HEK293 (cell line): Measurements from ENCODE around the gene TCF7L2.

ENCODE experiments used
- FEZF1 ChIP-seq: fragments of 450-650 bp; formaldehyde crosslinking; IDR thresholded peaks from 2 replicates; pipeline ENCODE4 v1.5.1; 2016; ENCODE audit warnings: missing biosample characterization, missing genetic modification characterization
- HOXD13 ChIP-seq: sonication (generic); formaldehyde crosslinking; IDR thresholded peaks from 2 replicates; pipeline ENCODE4 v1.8.0; 2022; ENCODE audit warnings: missing genetic modification reagents, borderline replicate concordance
- MYNN ChIP-seq: fragments of 450-650 bp; formaldehyde crosslinking; IDR thresholded peaks from 2 replicates; pipeline ENCODE4 v1.5.1; 2016; ENCODE audit warnings: missing biosample characterization, missing genetic modification characterization, borderline replicate concordance
- MZF1 ChIP-seq: fragments of 450-650 bp; formaldehyde crosslinking; IDR thresholded peaks from 2 replicates; pipeline ENCODE4 v1.5.1; 2017; ENCODE audit warnings: missing biosample characterization, missing genetic modification characterization, borderline replicate concordance
- SCRT2 ChIP-seq: fragments of 450-650 bp; formaldehyde crosslinking; IDR thresholded peaks from 2 replicates; pipeline ENCODE4 v1.5.1; 2016; ENCODE audit warnings: missing biosample characterization, missing genetic modification characterization
- SP3 ChIP-seq: fragments of 450-650 bp; formaldehyde crosslinking; IDR thresholded peaks from 2 replicates; pipeline ENCODE4 v1.5.1; 2016; ENCODE audit warnings: missing biosample characterization, missing genetic modification characterization
- TCF7L2 ChIP-seq: IDR thresholded peaks from 2 replicates; pipeline ENCODE4 v1.6.1; 2011; ENCODE audit warnings: low read depth, mild to moderate bottlenecking, inconsistent platforms, low read length, moderate library complexity, borderline replicate concordance
- TRIM28 ChIP-seq: IDR thresholded peaks from 2 replicates; pipeline ENCODE4 v1.6.1; 2011; ENCODE audit warnings: low read length, control low read depth, borderline replicate concordance
- YY1 ChIP-seq: fragments of 450-650 bp; formaldehyde crosslinking; IDR thresholded peaks from 2 replicates; pipeline ENCODE4 v1.5.1; 2018; ENCODE audit warnings: missing biosample characterization, missing genetic modification characterization
- ZFHX2 ChIP-seq: fragments of 450-650 bp; formaldehyde crosslinking; conservative IDR thresholded peaks from 2 replicates; pipeline ENCODE4 v1.5.1; 2016; ENCODE audit warnings: missing biosample characterization, missing genetic modification characterization
- ZNF112 ChIP-seq: fragments of 450-650 bp; formaldehyde crosslinking; IDR thresholded peaks from 2 replicates; pipeline ENCODE4 v1.5.0; 2017; ENCODE audit warnings: missing biosample characterization, missing genetic modification characterization
- ZNF146 ChIP-seq: fragments of 450-650 bp; formaldehyde crosslinking; IDR thresholded peaks from 2 replicates; pipeline ENCODE4 v1.5.1; 2016; ENCODE audit warnings: missing biosample characterization, missing genetic modification characterization
- ZNF221 ChIP-seq: fragments of 450-650 bp; formaldehyde crosslinking; IDR thresholded peaks from 2 replicates; pipeline ENCODE4 v1.5.1; 2017; ENCODE audit warnings: missing biosample characterization, missing genetic modification characterization, borderline replicate concordance
- ZNF747 ChIP-seq: fragments of 450-650 bp; formaldehyde crosslinking; IDR thresholded peaks from 2 replicates; pipeline ENCODE4 v1.5.1; 2016; ENCODE audit warnings: missing biosample characterization, missing genetic modification characterization
- ZNF792 ChIP-seq: fragments of 450-650 bp; formaldehyde crosslinking; IDR thresholded peaks from 2 replicates; pipeline ENCODE4 v1.5.1; 2016; ENCODE audit warnings: missing biosample characterization, missing genetic modification characterization
- TF ChIP-seq, protein P1 (sequence below): fragments of 450-650 bp; formaldehyde crosslinking; IDR thresholded peaks from 2 replicates; pipeline ENCODE4 v1.5.1; 2016; ENCODE audit warnings: missing biosample characterization, missing genetic modification characterization, low read depth
- TF ChIP-seq, protein P2 (sequence below): fragments of 450-650 bp; formaldehyde crosslinking; IDR thresholded peaks from 2 replicates; pipeline ENCODE4 v1.5.1; 2016; ENCODE audit warnings: missing biosample characterization, missing genetic modification characterization
- TF ChIP-seq, protein P3 (sequence below): IDR thresholded peaks from 2 replicates; pipeline ENCODE4 v1.6.1; 2011; ENCODE audit warnings: mild to moderate bottlenecking, low read depth, low read length, borderline replicate concordance
- TF ChIP-seq, protein P4 (sequence below): fragments of 450-650 bp; IDR thresholded peaks from 2 replicates; pipeline ENCODE4 v1.5.1; 2018; ENCODE audit warnings: missing biosample characterization, missing genetic modification characterization
- TF ChIP-seq, protein P5 (sequence below): sonication (generic); formaldehyde crosslinking; IDR thresholded peaks from 2 replicates; pipeline ENCODE4 v1.8.1; 2022; ENCODE audit warnings: mild to moderate bottlenecking, moderate library complexity, missing genetic modification reagents
- TF ChIP-seq, protein P6 (sequence below): fragments of 450-650 bp; formaldehyde crosslinking; IDR thresholded peaks from 2 replicates; pipeline ENCODE4 v1.5.1; 2017; ENCODE audit warnings: missing biosample characterization, missing genetic modification characterization
- TF ChIP-seq, protein P7 (sequence below): fragments of 450-650 bp; formaldehyde crosslinking; IDR thresholded peaks from 2 replicates; pipeline ENCODE4 v1.5.1; 2016; ENCODE audit warnings: missing biosample characterization, missing genetic modification characterization
- TF ChIP-seq, protein P8 (sequence below): fragments of 450-650 bp; formaldehyde crosslinking; conservative IDR thresholded peaks from 2 replicates; pipeline ENCODE4 v1.5.1; 2016; ENCODE audit warnings: low read depth, missing biosample characterization, missing genetic modification characterization

Gene TCF7L2

DNA sequence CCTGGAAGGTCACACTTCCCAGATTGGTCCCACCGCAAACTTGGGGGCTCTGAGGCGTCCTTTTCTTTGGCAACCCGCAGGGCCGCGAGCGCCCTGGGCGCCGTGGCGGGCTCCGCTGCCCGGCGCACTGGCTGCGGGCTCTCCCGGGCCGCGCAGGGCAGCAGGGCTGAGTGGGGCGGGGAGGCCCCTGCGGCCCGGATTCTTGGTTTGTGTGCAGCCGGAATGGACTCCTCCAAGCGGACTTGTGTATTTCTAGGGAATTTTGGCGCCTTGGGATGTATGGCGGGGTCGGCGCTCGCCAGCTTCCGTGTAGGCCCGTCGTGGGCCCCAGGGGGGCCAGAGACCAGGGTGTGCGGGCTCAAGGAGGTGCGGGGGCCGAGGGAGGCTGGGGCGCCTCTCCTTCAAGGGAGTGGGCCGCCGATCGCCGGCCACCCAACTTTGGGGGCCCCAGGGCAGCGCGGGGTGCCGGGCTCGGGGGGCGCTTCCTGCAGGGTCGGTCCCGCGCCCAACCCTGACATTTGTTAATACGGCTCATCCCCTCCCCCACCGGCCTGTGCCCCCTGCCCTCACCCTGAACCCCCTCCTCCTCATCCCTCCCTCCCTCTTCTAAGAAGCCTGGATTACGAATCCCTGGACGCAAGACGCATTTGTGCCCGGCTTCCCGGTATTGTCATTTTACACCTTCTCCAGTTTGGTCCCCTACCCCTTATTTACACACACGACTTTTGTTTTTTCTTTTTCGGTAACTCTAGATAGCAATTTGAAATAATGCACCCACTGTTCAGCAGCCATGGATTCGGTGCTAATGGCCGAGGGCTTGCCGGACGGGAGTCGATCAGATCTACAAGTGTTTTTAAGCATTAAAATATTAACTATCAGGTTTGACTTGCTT, 2.5 kb downstream of the TCF7L2 start (continued):
- TF ChIP-seq, protein P1, sequence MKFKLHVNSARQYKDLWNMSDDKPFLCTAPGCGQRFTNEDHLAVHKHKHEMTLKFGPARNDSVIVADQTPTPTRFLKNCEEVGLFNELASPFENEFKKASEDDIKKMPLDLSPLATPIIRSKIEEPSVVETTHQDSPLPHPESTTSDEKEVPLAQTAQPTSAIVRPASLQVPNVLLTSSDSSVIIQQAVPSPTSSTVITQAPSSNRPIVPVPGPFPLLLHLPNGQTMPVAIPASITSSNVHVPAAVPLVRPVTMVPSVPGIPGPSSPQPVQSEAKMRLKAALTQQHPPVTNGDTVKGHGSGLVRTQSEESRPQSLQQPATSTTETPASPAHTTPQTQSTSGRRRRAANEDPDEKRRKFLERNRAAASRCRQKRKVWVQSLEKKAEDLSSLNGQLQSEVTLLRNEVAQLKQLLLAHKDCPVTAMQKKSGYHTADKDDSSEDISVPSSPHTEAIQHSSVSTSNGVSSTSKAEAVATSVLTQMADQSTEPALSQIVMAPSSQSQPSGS (tag by site-specific recombination) = no peak
- TF ChIP-seq ZNF792 (tag by site-specific recombination) = no peak
- TF ChIP-seq ZNF112 = no peak
- peak; percentile 76; the same call in 1 of the 2 replicates for TF ChIP-seq SCRT2 (tag by site-specific recombination)
- TF ChIP-seq, protein P2, sequence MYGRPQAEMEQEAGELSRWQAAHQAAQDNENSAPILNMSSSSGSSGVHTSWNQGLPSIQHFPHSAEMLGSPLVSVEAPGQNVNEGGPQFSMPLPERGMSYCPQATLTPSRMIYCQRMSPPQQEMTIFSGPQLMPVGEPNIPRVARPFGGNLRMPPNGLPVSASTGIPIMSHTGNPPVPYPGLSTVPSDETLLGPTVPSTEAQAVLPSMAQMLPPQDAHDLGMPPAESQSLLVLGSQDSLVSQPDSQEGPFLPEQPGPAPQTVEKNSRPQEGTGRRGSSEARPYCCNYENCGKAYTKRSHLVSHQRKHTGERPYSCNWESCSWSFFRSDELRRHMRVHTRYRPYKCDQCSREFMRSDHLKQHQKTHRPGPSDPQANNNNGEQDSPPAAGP (tag by site-specific recombination) = no peak; the same call in 1 of the 2 replicates
- no peak for TF ChIP-seq SP3 (tag by site-specific recombination)
- no peak for TF ChIP-seq MZF1 (tag by site-specific recombination)
- TF ChIP-seq ZNF747 (tag by site-specific recombination) = no peak
- TF ChIP-seq ZFHX2 (tag by site-specific recombination) = peak; percentile 67
- TF ChIP-seq, protein P3, sequence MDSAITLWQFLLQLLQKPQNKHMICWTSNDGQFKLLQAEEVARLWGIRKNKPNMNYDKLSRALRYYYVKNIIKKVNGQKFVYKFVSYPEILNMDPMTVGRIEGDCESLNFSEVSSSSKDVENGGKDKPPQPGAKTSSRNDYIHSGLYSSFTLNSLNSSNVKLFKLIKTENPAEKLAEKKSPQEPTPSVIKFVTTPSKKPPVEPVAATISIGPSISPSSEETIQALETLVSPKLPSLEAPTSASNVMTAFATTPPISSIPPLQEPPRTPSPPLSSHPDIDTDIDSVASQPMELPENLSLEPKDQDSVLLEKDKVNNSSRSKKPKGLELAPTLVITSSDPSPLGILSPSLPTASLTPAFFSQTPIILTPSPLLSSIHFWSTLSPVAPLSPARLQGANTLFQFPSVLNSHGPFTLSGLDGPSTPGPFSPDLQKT = no peak
- TF ChIP-seq ZNF221 (tag by site-specific recombination) = no peak
- no peak for TF ChIP-seq MYNN (tag by site-specific recombination)
- TF ChIP-seq, protein P4, sequence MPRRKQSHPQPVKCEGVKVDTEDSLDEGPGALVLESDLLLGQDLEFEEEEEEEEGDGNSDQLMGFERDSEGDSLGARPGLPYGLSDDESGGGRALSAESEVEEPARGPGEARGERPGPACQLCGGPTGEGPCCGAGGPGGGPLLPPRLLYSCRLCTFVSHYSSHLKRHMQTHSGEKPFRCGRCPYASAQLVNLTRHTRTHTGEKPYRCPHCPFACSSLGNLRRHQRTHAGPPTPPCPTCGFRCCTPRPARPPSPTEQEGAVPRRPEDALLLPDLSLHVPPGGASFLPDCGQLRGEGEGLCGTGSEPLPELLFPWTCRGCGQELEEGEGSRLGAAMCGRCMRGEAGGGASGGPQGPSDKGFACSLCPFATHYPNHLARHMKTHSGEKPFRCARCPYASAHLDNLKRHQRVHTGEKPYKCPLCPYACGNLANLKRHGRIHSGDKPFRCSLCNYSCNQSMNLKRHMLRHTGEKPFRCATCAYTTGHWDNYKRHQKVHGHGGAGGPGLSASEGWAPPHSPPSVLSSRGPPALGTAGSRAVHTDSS (tag by site-specific recombination) = no peak
- TF ChIP-seq YY1 (tag by site-specific recombination) = no peak
- TF ChIP-seq ZNF146 (tag by site-specific recombination) = no peak
- TF ChIP-seq, protein P5, sequence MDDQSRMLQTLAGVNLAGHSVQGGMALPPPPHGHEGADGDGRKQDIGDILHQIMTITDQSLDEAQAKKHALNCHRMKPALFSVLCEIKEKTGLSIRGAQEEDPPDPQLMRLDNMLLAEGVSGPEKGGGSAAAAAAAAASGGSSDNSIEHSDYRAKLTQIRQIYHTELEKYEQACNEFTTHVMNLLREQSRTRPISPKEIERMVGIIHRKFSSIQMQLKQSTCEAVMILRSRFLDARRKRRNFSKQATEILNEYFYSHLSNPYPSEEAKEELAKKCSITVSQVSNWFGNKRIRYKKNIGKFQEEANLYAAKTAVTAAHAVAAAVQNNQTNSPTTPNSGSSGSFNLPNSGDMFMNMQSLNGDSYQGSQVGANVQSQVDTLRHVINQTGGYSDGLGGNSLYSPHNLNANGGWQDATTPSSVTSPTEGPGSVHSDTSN (CRISPR knock-in tag) = no peak
- TF ChIP-seq TCF7L2 = no peak
- no peak for TF ChIP-seq FEZF1 (tag by site-specific recombination)
- TF ChIP-seq HOXD13 (CRISPR knock-in tag) = 0 out of 2 replicates have a peak, but pooled peaks have one; percentile 2
- TF ChIP-seq, protein P6, sequence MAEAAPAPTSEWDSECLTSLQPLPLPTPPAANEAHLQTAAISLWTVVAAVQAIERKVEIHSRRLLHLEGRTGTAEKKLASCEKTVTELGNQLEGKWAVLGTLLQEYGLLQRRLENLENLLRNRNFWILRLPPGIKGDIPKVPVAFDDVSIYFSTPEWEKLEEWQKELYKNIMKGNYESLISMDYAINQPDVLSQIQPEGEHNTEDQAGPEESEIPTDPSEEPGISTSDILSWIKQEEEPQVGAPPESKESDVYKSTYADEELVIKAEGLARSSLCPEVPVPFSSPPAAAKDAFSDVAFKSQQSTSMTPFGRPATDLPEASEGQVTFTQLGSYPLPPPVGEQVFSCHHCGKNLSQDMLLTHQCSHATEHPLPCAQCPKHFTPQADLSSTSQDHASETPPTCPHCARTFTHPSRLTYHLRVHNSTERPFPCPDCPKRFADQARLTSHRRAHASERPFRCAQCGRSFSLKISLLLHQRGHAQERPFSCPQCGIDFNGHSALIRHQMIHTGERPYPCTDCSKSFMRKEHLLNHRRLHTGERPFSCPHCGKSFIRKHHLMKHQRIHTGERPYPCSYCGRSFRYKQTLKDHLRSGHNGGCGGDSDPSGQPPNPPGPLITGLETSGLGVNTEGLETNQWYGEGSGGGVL (tag by site-specific recombination) = peak; percentile 16; the same call in 1 of the 2 replicates
- no peak for TF ChIP-seq TRIM28
- TF ChIP-seq, protein P7, sequence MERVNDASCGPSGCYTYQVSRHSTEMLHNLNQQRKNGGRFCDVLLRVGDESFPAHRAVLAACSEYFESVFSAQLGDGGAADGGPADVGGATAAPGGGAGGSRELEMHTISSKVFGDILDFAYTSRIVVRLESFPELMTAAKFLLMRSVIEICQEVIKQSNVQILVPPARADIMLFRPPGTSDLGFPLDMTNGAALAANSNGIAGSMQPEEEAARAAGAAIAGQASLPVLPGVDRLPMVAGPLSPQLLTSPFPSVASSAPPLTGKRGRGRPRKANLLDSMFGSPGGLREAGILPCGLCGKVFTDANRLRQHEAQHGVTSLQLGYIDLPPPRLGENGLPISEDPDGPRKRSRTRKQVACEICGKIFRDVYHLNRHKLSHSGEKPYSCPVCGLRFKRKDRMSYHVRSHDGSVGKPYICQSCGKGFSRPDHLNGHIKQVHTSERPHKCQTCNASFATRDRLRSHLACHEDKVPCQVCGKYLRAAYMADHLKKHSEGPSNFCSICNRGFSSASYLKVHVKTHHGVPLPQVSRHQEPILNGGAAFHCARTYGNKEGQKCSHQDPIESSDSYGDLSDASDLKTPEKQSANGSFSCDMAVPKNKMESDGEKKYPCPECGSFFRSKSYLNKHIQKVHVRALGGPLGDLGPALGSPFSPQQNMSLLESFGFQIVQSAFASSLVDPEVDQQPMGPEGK (tag by site-specific recombination) = peak; percentile 72
- TF ChIP-seq, protein P8, sequence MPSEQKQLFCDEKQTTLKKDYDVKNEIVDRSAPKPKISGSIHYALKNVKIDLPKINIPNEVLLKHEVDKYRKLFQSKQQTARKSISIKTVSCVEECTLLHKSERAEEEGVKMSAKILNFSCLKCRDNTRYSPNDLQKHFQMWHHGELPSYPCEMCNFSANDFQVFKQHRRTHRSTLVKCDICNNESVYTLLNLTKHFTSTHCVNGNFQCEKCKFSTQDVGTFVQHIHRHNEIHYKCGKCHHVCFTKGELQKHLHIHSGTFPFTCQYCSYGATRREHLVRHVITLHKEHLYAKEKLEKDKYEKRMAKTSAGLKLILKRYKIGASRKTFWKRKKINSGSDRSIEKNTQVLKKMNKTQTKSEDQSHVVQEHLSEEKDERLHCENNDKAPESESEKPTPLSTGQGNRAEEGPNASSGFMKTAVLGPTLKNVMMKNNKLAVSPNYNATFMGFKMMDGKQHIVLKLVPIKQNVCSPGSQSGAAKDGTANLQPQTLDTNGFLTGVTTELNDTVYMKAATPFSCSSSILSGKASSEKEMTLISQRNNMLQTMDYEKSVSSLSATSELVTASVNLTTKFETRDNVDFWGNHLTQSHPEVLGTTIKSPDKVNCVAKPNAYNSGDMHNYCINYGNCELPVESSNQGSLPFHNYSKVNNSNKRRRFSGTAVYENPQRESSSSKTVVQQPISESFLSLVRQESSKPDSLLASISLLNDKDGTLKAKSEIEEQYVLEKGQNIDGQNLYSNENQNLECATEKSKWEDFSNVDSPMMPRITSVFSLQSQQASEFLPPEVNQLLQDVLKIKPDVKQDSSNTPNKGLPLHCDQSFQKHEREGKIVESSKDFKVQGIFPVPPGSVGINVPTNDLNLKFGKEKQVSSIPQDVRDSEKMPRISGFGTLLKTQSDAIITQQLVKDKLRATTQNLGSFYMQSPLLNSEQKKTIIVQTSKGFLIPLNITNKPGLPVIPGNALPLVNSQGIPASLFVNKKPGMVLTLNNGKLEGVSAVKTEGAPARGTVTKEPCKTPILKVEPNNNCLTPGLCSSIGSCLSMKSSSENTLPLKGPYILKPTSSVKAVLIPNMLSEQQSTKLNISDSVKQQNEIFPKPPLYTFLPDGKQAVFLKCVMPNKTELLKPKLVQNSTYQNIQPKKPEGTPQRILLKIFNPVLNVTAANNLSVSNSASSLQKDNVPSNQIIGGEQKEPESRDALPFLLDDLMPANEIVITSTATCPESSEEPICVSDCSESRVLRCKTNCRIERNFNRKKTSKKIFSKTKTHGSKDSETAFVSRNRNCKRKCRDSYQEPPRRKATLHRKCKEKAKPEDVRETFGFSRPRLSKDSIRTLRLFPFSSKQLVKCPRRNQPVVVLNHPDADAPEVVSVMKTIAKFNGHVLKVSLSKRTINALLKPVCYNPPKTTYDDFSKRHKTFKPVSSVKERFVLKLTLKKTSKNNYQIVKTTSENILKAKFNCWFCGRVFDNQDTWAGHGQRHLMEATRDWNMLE (tag by site-specific recombination) = no peak
